ENCODE data around the gene MARCKS.

Gene MARCKS

GRCh38 chr6:113848811-113849210 is 8.3 kb upstream of the MARCKS start:
- no peaks in the 10 kb centered on the region for H3K9me3 ChIP-seq
- TF ChIP-seq Cebpa-rat (IDR thresholded peaks at IDR 0.05), result no peak
- H3K9ac ChIP-seq, result no peak overlapping the region
- H3K4me2 ChIP-seq, result no peak overlapping the region
- H3K27me3 ChIP-seq, result peaks cover 2% of the 10 kb centered on the region
- H3K4me1 ChIP-seq, result peaks cover 4% of the 10 kb centered on the region
- H4K20me1 ChIP-seq, result no peaks in the 10 kb centered on the region
- no peak overlapping the region for H3K27ac ChIP-seq
- H3K4me3 ChIP-seq, result no peak overlapping the region
- no peaks in the 10 kb centered on the region for H3K36me3 ChIP-seq

DNA sequence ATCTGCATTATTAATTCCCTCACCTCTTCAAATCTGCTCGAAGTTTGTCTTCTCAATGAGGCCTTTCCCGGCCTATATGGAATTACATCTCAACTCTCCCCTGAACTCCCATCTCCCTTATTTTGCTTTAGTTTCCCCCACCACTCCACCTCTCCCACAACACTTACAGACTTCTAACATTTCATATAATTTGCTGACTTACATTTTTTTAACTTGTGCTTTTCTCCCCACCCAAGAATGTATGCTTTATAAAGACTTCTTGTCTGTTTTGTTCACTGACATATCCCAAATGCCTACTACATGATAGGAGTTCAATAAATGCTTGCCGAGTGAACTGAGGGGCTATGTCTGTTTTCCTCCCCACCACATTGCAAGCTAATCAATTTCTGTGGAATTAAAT is 3.9 kb upstream of the MARCKS start:
- no peak overlapping the region for H3K4me3 ChIP-seq
- no peak overlapping the region for H3K27ac ChIP-seq
- H3K4me2 ChIP-seq, result 0 out of 2 replicates have a peak overlapping the region, but pooled peaks have one; percentile 86
- H3K27me3 ChIP-seq, result peaks cover 44% of the 10 kb centered on the region
- no peaks in the 10 kb centered on the region for H4K20me1 ChIP-seq
- H3K9ac ChIP-seq, result no peak overlapping the region
- no peaks in the 10 kb centered on the region for H3K36me3 ChIP-seq
- TF ChIP-seq Cebpa-rat (IDR thresholded peaks at IDR 0.05), result no peak
- H3K9me3 ChIP-seq, result peaks cover 8% of the 10 kb centered on the region
- H3K4me1 ChIP-seq, result peaks cover 21% of the 10 kb centered on the region

DNA sequence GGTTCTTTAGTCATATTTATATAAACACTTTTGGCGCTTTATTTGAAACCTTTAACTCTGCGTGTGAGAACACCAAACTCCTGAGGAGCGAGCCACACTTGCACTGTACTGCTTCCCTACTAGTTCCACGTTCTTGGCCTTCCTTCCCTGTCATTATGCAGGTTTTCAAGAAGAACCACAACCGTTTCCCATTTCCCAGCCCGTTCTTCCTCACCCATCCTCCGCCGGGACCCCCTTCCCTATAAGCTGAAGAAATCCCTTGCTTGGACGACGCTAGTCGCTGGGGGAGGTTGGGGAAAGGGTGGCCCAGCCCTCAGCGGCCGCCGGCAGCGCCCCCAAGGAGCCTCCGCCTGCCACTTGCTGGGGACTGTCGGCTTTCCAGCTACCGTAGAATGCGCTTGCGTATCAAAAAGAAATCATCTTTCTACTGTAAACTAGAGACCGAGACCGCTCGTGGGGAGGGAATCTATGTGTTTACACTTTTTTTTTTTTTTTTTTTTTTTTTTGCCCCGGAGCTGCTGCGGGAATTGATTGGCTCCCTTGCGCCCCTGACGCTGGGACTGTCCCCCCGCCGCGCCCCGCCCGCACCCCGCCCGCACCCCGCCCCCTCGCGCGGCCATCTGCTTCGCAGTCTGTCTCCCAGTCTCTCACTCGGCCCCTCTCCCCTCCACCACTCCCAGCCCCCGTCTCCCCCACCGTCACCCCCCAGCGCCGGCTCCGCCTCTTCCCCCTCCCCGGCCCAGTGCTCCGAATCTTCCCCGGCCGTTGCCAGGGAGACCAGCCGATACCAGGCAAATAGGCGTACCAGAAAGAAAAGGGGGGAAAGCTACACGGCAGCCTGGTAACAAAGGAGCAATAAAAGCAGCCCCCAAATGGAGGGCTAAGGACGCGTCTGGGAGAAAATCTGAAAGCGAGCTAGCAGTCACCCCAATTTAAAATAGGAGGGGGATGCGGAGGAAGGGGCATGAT is 2.3 kb upstream of the MARCKS start:
- Histone ChIP-seq H3K36me3 (no peaks in the 10 kb centered on the region), H4K20me1 (peaks cover 10% of the 10 kb centered on the region), H3K9me3 (peaks cover 8% of the 10 kb centered on the region), H3K4me3 (peak overlapping the region; percentile 82), H3K27me3 (peaks cover 60% of the 10 kb centered on the region), H3K4me1 (peaks cover 27% of the 10 kb centered on the region), H3K27ac (peak overlapping the region; percentile 96), H3K4me2 (peak overlapping the region; percentile 86), H3K9ac (peak overlapping the region; percentile 97)
- no peak for TF ChIP-seq Cebpa-rat (IDR thresholded peaks at IDR 0.05)

DNA sequence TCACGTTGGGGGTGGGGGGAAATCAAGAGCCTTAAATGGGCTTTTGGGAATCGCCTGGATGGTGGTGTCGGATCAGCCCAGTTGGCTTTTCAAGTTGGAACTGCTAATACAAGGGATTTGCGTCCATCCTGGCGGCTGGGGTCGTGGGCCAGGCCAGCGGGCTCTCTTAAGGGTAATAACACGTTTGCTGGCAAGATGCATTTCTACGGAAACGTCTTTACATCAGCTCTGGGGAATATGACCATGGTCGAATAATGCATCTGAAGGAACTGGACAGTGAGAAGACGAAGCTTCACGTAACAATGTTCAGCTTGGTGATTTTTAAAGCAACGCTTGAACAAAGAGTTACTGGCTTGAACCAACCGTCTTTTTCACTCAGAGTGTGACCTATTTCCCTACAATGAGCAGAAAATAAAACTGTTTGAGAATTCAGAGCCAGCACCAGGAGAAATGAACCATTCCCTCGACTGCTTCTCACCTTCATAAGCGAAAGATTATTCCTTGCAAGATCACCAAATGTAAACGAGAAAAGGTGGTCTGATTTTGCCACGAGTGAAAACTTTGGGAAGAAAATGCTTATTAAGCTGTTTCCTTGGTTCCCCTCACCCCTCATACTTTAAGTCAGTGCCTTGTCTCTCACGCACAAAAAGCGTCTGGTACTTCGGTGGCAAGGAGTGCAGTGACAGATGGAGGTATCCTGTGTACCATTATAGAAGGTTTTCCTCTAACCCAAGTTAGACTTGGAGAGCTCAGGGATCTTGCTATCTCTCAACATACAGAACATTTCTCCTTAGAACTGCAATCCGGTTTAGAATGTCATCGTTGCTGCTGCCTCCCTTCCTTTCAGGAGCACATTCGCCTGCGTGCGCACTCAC is 1.4 kb upstream of the MARCKS start:
- Histone ChIP-seq H3K27ac (peak overlapping the region; percentile 96), H3K4me2 (peak overlapping the region; percentile 76), H4K20me1 (peaks cover 19% of the 10 kb centered on the region), H3K27me3 (peaks cover 69% of the 10 kb centered on the region), H3K36me3 (0 out of 2 replicates have a peak, but pooled peaks cover 5% of the 10 kb centered on the region), H3K4me3 (peak overlapping the region; percentile 82), H3K9ac (peak overlapping the region; percentile 97), H3K4me1 (peaks cover 33% of the 10 kb centered on the region), H3K9me3 (peaks cover 8% of the 10 kb centered on the region)
- no peak for TF ChIP-seq Cebpa-rat (IDR thresholded peaks at IDR 0.05)

- Histone ChIP-seq H3K27ac (peak overlapping the region; percentile 96), H3K9me3 (peaks cover 8% of the 10 kb centered on the region), H3K4me2 (peak overlapping the region; percentile 76), H3K4me3 (peak overlapping the region; percentile 82), H3K4me1 (peaks cover 33% of the 10 kb centered on the region), H3K27me3 (peaks cover 75% of the 10 kb centered on the region), H4K20me1 (peaks cover 25% of the 10 kb centered on the region), H3K36me3 (0 out of 2 replicates have a peak, but pooled peaks cover 5% of the 10 kb centered on the region), H3K9ac (peak overlapping the region; percentile 97)
- no peak for TF ChIP-seq Cebpa-rat (IDR thresholded peaks at IDR 0.05)
Observed at GRCh38 chr6:113856375-113856624, 845 bp upstream of the MARCKS start.

DNA sequence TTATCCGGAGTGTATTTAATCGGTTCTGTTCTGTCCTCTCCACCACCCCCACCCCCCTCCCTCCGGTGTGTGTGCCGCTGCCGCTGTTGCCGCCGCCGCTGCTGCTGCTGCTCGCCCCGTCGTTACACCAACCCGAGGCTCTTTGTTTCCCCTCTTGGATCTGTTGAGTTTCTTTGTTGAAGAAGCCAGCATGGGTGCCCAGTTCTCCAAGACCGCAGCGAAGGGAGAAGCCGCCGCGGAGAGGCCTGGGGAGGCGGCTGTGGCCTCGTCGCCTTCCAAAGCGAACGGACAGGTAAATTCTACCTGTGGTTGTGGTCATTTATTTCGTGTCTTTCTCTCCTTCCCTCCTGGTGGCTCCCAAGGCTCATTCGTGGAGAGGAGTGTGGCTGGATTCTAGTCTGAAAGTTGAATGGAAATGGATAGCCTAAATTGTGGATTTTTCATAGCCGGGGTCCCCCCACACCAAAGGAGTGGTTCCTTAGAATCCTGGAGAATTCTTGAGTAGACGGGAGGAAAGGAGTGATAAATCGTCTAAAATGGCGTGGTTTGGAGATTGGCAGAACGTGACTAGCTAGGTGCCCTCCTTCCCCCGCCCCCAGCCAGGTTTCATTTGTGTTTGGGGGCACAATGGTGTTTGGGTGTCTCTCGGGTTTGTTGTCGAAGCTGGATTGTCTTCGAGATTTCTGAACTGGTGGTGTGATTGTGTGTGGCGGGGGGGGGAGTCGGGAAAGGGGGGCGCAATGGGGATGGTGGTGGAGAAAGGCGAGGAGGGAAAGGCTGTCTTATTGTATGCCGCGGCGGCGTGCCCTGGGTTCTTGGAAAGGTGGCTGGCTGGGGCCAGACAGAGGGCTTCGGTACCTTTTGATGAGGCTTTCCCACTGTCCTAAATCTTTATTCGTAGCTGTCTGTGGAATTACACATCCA is 673 bp downstream of the MARCKS start:
- Histone ChIP-seq H3K4me1 (peaks cover 33% of the 10 kb centered on the region), H3K9me3 (peaks cover 8% of the 10 kb centered on the region), H3K4me3 (peak overlapping the region; percentile 82), H3K27me3 (peaks cover 75% of the 10 kb centered on the region), H3K36me3 (0 out of 2 replicates have a peak, but pooled peaks cover 5% of the 10 kb centered on the region), H3K27ac (peak overlapping the region; percentile 96), H3K9ac (peak overlapping the region; percentile 97), H3K4me2 (peak overlapping the region; percentile 96), H4K20me1 (peaks cover 40% of the 10 kb centered on the region)
- TF ChIP-seq Cebpa-rat (IDR thresholded peaks at IDR 0.05), result no peak

DNA sequence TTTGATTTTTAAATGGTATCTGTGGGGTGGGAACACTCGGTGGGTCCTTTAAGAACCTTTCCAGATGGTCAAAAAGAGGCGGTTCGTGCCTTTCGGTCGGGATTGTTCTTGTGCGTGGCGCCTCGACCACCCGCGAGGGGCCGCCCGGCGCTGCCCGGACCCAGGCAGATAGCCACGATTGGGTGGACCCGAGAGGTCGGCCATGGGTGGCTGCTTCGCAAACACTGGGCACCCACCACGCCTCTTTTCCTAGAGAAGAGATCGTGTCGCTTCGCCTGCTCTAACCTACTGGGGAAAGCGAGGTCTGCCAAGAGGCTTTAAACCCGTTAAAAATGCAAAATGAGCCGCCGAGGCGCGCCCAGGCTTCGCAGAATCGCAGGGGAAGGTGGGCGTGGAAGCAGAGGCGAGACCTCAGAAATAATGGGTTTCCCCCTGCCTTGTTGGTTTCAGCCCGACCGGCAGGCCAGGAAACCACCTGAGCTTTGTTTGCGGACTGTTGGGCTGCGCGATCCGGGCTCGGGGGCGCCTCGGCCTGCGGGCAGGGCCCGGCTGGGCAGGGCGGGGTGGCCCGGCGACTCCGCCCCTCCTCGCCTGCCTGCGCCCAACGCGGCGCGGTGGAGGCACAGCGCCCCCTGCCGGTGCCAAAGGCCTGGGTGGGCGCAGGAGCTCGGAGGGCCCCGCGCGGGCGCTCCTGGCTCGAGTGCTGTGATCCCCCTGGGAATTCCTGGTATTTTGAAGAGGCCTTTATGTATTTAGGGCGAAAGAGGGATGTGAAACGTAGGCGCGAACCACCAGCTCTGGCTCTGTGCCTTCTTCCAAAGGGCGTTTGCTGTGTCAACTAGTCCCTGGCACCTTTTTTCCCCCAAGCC is 1.6 kb downstream of the MARCKS start:
- Histone ChIP-seq H3K27me3 (peaks cover 74% of the 10 kb centered on the region), H3K4me1 (peaks cover 29% of the 10 kb centered on the region), H3K4me3 (peak overlapping the region; percentile 82), H3K27ac (peak overlapping the region; percentile 96), H3K9me3 (peaks cover 8% of the 10 kb centered on the region), H3K36me3 (0 out of 2 replicates have a peak, but pooled peaks cover 5% of the 10 kb centered on the region), H3K9ac (peak overlapping the region; percentile 97), H3K4me2 (peak overlapping the region; percentile 96), H4K20me1 (peaks cover 46% of the 10 kb centered on the region)
- TF ChIP-seq Cebpa-rat (IDR thresholded peaks at IDR 0.05), result no peak
